Melanocyte of skin (primary cell): Measurements from ENCODE around the gene CYB5B. TPM values are rescaled to one million over a fixed set of nuclear protein-coding genes. Genes with fewer than 3 reads are reported as not detected.

Experiments used
- total RNA-seq, 2 donors: library from RNA; depleted of rRNA; stranded (reverse); fragments of >200 nt; gene quantifications; 2 replicates each; pipeline ENCODE4 v1.2.3, GENCODE V29; 2012

Gene CYB5B
- total RNA-seq = 100 to 1,000 TPM in 1 of 2 donors, 10 to 100 TPM in 1; 80.5 to 157 TPM

DNA sequence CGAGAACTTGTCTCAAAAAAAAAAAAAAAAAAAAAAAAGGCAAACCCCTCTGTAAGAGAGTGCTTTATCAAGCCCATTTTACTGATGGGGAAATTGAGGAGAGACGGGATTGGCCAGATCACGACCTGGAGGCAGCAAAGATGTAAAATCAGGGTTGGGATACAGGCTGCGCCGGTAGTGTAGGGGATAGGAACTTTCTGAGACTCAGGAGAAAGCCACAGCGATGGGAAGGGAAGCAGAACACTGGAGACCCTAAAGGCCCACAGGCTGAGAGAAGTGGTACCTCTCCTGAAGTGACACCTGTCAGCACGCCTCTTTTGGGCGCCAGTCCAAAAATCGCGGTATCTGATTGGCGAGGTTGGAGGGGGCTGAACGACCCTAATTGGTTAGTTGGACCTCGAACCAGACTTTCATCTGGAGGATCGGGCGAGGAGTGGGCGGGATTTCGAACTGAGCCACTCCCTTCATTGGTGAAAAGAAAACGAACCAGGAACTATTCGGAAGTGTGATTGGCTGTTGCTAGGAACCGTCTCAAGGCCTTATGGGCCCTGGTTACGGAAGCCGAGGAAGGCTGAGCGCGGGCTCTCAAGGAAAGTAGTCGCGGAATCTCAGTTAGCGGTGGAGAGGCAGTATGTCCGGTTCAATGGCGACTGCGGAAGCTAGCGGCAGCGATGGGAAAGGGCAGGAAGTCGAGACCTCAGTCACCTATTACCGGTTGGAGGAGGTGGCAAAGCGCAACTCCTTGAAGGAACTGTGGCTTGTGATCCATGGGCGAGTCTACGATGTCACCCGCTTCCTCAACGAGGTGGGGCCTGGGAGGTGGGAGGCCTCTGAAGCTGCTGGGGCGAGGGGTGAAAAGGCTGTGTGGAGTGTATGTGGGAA, at the start of gene CYB5B:
CYB5B (plus strand) TSS at position 567 of the 882 bp plus-strand sequence; CDS start at position 632, 65 bp downstream.

Other genes with a start within 250 kb of the CYB5B start
- gene SNTB2, start 237.5 kb upstream of the CYB5B start, total RNA-seq = 10 to 100 TPM; 18.9 to 34.3 TPM
- 10 to 100 TPM; 45.1 to 49.3 TPM for gene VPS4A, start 113.3 kb upstream of the CYB5B start, total RNA-seq
- gene PDF, start 94.0 kb upstream of the CYB5B start, total RNA-seq = 10 to 100 TPM; 15.1 to 20.3 TPM
- 10 to 100 TPM; 32.0 to 42.3 TPM for gene COG8, start 85.1 kb upstream of the CYB5B start, total RNA-seq
- 10 to 100 TPM; 18.2 to 40.0 TPM for gene NIP7, start 84.8 kb upstream of the CYB5B start, total RNA-seq
- under 1 TPM in 1 of 2 donors, not detected in 1; 0.33 TPM for gene TMED6, start 72.8 kb upstream of the CYB5B start, total RNA-seq
- 10 to 100 TPM in 1 of 2 donors, 1 to 10 TPM in 1; 10.0 to 17.3 TPM for gene TERF2, start 38.6 kb upstream of the CYB5B start, total RNA-seq
- gene NFAT5, start 141.3 kb downstream of the CYB5B start, total RNA-seq = 10 to 100 TPM; 20.0 to 21.3 TPM